PFSK-1 (cell line): ENCODE data around the gene CIP2A.

Source experiments
- FOXP2 ChIP-seq: optimal IDR thresholded peaks from 2 replicates; pipeline ENCODE3; 2011; ENCODE audit warnings: borderline replicate concordance, control low read depth, inconsistent platforms; ENCODE audit not compliant: insufficient read depth; ENCODE audit errors: extremely low read length, extremely low read depth
- POLR2AphosphoS5 ChIP-seq: IDR thresholded peaks from 2 replicates; pipeline ENCODE4 v1.6.1; 2012; ENCODE audit warnings: low read depth, mild to moderate bottlenecking, control low read depth, low read length, moderate library complexity
- REST ChIP-seq, 2 experiments: IDR thresholded peaks; 2 replicates each; pipeline versions ENCODE4 v1.6.1 to v1.8.0; 2011 to 2012; ENCODE audit warnings: low read depth in 2 of 2, low read length in 2 of 2, control low read depth in 1 of 2, inconsistent platforms in 1 of 2, mild to moderate bottlenecking in 1 of 2, moderate library complexity in 1 of 2; ENCODE audit not compliant: insufficient read depth in 1 of 2
- SIN3A ChIP-seq: IDR thresholded peaks from 2 replicates; pipeline ENCODE4 v1.6.1; 2012; ENCODE audit warnings: mild to moderate bottlenecking, low read length, moderate library complexity, borderline replicate concordance; ENCODE audit not compliant: insufficient read depth
- TAF1 ChIP-seq: IDR thresholded peaks from 2 replicates; pipeline ENCODE4 v1.6.1; 2012; ENCODE audit warnings: low read length, control low read depth, borderline replicate concordance; ENCODE audit not compliant: insufficient read depth

CIP2A gene

GRCh38 chr3:108602935-108603294, 13.7 kb upstream of the CIP2A start:
- TF ChIP-seq REST (IDR thresholded peaks at IDR 0.05; ENCODE audit: insufficient read depth in 1 of 2, low read depth in 2 of 2, low read length in 2 of 2) (no peak), SIN3A (no peak), FOXP2 (no peak), POLR2AphosphoS5 (no peak), TAF1 (no peak)

- TF ChIP-seq POLR2AphosphoS5 = no peak
- no peak for TF ChIP-seq REST (IDR thresholded peaks at IDR 0.05; ENCODE audit: insufficient read depth in 1 of 2, low read depth in 2 of 2, low read length in 2 of 2)
- no peak for TF ChIP-seq FOXP2
- TF ChIP-seq SIN3A = no peak
- TF ChIP-seq TAF1 = no peak
Observed at GRCh38 chr3:108602249-108602934, 13.2 kb upstream of the CIP2A start.

GRCh38 chr3:108599677-108600409, 10.6 kb upstream of the CIP2A start:
- no peak for TF ChIP-seq FOXP2

GRCh38 chr3:108598375-108598774, 9.1 kb upstream of the CIP2A start:
- TF ChIP-seq SIN3A = no peak
- TF ChIP-seq FOXP2 = no peak
- no peak for TF ChIP-seq POLR2AphosphoS5
- TF ChIP-seq TAF1 = no peak
- no peak for TF ChIP-seq REST (IDR thresholded peaks at IDR 0.05; ENCODE audit: insufficient read depth in 1 of 2, low read depth in 2 of 2, low read length in 2 of 2)

GRCh38 chr3:108595321-108595720, 6.1 kb upstream of the CIP2A start:
- TF ChIP-seq FOXP2 = no peak
- no peak for TF ChIP-seq REST (IDR thresholded peaks at IDR 0.05; ENCODE audit: insufficient read depth in 1 of 2, low read depth in 2 of 2, low read length in 2 of 2)
- TF ChIP-seq TAF1 = no peak
- TF ChIP-seq POLR2AphosphoS5 = no peak
- no peak for TF ChIP-seq SIN3A
